D341Med (cell line): ENCODE results near the gene SLC9A5.

ENCODE experiments used
- DNase-seq: peaks from one replicate; pipeline ENCODE4 v3.0.0; 2012; ENCODE audit warnings: low spot score

Gene SLC9A5, protein sequence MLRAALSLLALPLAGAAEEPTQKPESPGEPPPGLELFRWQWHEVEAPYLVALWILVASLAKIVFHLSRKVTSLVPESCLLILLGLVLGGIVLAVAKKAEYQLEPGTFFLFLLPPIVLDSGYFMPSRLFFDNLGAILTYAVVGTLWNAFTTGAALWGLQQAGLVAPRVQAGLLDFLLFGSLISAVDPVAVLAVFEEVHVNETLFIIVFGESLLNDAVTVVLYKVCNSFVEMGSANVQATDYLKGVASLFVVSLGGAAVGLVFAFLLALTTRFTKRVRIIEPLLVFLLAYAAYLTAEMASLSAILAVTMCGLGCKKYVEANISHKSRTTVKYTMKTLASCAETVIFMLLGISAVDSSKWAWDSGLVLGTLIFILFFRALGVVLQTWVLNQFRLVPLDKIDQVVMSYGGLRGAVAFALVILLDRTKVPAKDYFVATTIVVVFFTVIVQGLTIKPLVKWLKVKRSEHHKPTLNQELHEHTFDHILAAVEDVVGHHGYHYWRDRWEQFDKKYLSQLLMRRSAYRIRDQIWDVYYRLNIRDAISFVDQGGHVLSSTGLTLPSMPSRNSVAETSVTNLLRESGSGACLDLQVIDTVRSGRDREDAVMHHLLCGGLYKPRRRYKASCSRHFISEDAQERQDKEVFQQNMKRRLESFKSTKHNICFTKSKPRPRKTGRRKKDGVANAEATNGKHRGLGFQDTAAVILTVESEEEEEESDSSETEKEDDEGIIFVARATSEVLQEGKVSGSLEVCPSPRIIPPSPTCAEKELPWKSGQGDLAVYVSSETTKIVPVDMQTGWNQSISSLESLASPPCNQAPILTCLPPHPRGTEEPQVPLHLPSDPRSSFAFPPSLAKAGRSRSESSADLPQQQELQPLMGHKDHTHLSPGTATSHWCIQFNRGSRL

GRCh38 chr16:67248401-67249177 is at the start of gene SLC9A5:
Gene SLC9A5 (plus strand): TSS chr16:67248979. CDS start chr16:67249015, 36 bp downstream.
- DNase-seq = peak; percentile 77

- no peak for DNase-seq
These were observed 49.6 kb upstream of the SLC9A5 start, which contains the start of gene ELMO3 for GRCh38 chr16:67199011-67199807. Gene ELMO3 (plus strand): TSS chr16:67199131. CDS start chr16:67199327, 196 bp downstream.

DNA sequence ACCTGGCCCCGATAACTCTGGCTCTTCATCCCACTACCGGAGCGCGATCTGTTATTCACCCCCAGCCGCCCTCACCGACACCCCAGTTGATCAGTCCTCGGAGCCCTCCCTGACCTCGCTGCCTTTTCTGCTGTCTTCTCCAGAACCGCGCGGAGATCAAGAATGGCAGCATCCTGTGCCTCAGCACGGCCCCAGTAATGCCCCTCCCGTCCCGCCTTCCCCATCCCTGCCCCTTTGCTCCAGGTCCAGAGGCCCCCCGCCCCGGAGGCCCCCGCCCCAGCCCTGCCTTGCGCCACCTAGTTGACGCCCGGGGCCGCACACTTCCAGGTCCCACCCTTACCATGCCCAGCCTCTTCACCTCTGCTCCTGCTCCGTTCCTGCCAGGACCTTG is 49.0 kb upstream of the SLC9A5 start:
- DNase-seq = no peak

DNA sequence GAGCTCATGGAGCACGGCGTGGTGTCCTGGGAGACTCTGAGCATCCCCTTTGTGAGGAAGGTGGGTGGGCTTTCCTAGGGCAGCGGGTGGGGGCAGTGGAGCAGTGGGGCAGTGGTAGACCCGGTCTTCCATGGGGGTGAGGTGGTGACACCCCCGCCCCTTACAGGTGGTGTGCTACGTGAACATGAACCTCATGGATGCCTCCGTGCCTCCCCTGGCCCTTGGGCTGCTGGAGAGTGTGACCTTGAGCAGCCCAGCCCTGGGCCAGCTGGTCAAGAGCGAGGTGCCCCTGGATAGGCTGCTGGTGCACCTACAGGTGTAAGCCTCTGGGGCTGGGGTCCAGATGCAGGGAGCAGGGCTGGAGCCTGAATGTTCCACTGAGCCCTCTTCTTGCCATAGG is 48.3 kb upstream of the SLC9A5 start:
- DNase-seq = no peak

DNA sequence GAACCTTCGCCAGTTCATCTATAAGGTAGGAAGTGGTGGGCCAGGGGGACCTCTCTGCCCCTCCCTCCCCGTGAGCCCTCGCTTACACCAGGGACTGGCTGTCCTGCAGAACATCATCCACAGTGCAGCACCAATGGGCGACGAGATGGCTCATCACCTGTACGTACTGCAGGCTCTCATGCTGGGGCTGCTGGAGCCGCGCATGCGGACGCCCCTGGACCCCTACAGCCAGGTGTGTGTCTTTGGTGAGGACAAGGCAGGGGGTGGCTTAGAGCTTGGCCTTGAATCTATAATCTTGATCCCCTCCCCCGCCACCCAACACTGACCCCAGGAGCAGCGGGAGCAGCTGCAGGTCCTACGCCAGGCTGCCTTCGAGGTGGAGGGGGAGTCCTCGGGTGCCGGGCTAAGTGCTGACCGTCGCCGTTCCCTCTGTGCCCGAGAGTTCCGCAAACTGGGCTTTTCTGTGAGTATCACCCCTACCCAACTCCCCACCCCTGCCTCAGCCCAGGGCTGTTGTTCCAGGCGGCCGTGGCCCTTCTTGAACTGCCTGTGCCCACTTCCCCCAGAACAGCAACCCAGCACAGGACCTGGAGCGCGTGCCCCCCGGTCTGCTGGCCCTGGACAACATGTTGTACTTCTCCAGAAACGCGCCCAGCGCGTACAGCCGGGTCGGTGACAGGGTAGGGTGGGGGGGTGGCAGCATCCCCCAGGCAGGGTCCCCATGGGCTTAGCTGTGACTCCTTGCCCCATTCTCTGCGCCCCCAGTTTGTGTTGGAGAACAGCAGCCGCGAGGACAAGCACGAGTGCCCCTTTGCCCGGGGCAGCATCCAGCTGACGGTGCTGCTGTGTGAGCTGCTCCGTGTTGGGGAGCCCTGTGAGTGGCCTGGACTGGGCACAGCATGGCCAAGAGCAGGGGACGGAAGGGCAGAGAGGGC is 47.1 kb upstream of the SLC9A5 start:
- DNase-seq = no peak

DNA sequence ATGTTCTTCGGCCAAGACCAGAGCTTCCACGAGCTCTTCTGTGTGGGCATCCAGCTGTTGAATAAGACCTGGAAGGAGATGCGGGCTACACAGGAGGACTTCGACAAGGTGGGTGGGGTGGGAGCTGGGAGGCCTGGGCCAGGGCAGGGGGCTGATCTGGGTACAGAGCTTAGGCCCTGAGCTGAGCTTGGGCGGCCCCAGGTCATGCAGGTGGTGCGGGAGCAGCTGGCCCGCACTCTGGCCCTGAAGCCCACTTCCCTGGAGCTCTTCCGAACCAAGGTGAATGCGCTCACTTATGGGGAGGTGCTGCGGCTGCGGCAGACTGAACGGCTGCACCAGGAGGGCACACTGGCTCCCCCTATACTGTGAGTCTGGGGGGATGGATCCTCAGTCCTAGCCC is 46.4 kb upstream of the SLC9A5 start:
- no peak for DNase-seq

GRCh38 chr16:67202956-67203493 is 45.8 kb upstream of the SLC9A5 start:
- DNase-seq = no peak

DNA sequence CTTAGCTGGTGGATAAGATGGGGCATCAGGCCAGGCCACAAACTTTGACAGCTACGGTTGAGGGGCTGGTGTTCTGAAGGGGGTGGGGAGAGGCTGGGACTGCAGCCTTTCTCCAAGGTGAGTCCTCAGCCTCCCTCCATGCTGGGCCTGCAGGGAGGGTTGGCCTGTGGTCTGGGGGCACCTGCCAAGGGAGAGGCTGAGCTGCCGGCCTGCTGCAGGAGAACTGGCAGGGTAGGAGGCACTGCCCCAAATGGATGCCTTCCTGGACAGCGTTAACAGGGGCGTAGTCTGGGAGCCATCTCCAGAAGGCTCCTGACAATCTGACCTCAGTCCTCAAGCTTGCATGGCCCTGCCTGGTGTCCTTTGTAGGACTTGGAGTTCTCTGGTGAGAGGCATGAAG is 44.7 kb upstream of the SLC9A5 start:
- DNase-seq = no peak

- DNase-seq = no peak
These were observed 42.5 kb upstream of the SLC9A5 start for GRCh38 chr16:67206129-67206837.

DNA sequence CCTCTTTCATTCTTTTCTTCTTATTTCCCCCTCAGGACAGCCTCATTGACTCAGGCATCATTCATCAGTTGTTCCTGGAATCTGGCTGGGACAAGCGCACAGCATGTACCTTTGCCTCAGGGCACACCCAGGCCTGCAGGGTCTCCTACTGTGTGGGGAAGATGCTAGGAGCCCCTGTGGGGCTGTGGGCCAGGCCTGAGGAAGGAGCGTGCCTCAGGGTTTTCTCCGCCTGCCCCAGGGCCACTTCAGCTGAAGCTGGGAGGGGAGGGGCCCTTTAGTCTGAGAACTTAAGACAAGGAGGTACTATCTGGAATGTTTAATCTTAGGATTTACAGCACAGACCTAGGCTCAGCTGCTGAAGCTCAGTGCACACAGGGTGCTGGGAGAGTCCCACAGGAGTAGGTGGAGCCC is 41.9 kb upstream of the SLC9A5 start:
- DNase-seq = no peak

DNA sequence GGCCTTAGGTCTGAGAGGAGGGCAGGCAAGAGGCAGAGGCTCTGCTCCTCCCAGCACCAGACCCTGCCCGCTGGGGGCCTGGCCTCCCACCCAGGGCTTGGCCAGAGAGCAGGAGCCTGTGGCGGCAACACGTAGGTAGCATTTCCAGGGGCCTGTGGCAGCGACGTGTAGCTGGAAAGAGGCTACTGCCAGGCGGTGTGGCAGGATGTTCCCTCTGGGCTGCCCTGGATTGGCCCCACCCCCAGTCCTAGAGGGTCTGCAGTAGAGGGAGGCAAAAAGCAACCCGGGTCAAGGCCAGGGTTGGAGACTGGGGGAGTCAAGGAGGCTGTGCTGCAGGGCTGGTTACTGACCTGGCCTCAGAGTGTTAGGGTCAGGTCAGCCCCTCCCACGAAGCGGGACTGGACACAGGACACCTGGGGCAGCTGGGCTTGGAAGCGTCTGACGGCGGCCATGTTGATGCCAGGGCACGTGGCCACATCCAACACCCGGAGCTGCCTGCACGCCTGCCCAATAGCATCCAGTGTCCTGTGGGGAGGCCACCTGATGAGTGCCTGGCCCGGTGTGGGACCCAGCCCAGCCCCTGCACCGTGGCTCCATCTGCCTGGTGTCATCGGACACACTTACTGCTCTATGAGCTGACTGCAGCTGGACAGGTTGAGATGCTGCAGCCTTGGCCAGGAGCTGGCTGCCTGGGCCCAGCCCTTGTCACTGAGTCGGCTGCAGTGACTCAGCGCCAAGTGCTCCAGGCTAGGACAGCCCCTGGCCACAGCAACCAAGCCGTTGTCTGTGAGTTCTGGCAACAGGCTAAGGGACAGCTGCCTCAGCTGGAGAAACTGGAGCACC is 41.3 kb upstream of the SLC9A5 start:
- no peak for DNase-seq

DNA sequence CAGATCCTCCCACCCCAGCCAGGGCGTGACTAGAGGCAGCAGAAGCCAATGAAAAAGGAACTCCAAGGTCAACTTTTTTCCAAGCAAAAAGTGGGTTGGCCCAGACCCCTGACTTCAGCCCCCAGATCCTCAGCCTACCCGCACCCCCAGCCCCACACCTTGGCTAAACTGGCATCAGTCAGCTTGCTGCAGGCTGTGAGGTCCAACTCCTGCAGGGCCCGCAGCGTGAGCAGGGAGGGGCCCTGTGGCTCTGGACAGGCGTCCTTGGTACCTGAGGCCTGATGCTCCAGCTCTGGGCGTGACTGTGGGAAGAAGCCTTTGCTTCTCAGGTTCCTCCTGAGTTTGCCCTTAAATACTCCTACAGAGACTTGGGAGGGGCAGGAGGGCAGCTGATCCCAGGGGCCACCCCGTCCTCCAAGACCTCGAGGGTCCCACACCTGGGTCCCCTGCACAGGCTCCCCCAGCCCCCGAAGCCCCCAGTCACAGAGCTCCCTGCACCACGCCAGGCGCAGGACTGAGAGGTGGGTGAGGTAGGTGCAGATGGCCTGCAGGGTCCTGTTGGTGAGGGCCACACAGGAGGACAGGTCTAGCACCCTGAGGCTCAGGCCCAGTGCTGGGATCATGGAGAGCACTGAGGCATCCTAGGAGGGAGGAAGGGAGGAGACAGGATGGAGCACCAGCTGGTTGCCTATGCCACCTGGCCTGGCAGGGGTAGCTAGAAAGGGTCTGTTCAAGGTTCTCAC is 40.5 kb upstream of the SLC9A5 start:
- DNase-seq = no peak

GRCh38 chr16:67209565-67209964 is 39.2 kb upstream of the SLC9A5 start:
- DNase-seq = no peak

- DNase-seq = no peak
These were observed 38.5 kb upstream of the SLC9A5 start for GRCh38 chr16:67210069-67210937.

DNA sequence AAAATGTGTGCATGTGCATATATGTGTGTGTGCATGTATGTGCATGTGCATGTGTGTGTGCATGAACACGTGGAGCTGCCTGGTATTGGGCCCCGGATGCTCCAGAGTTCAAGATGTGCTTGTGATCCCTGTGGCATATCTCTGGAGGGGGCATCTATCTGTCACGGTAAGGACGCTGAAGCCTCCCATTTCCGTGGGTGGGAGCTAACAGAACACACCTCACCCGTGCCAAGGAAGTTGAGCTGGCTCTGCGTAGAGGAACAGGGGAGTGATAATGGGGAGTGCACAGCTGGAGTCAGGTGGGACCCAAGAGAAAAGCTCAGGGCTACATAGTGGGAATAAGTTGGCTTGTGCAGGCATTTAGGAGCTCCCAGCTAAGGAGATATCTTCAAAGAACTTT is 37.1 kb upstream of the SLC9A5 start:
- no peak for DNase-seq

GRCh38 chr16:67212766-67213165 is 36.0 kb upstream of the SLC9A5 start:
- no peak for DNase-seq
